H1 (cell line): ENCODE results near the gene TUBB2B. TPM values are rescaled to one million over a fixed set of nuclear protein-coding genes. Genes with fewer than 3 reads are reported as not detected.

Experiments
- CTCF ChIA-PET: fragments of 300-600 bp; sonication (Branson Sonifier 250); formaldehyde crosslinking; loops from one replicate; lab custom pipeline; 2021; ENCODE audit not compliant: partially characterized antibody; lab: Charles Lee
- POLR2A ChIA-PET: fragments of 300-600 bp; sonication (Branson Sonifier 250); formaldehyde crosslinking; loops from one replicate; lab custom pipeline; 2021; ENCODE audit warnings: inconsistent platforms; ENCODE audit not compliant: partially characterized antibody; lab: Charles Lee
- DNase-seq, 2 experiments: peaks; one replicate each; pipeline versions ENCODE4 v3.0.0 to v3.0.0-alpha.2; 2010 to 2022; ENCODE audit warnings: low spot score in 2 of 2, low read depth in 1 of 2, mixed read lengths in 1 of 2
- FAIRE-seq: peaks from 2 replicates; lab custom pipeline; 2011; peaks lifted over from hg19 to GRCh38; lab: Jason Lieb, UNC
- H2AFZ ChIP-seq: 2 replicates; pipeline ENCODE4 v1.8.1; 2012; ENCODE audit warnings: low read length, inconsistent platforms
- H2AK5ac ChIP-seq: 2 replicates; pipeline ENCODE4 v1.6.1; 2013; ENCODE audit warnings: low read depth, low read length
- H2BK120ac ChIP-seq: replicated peaks from 2 replicates; pipeline ENCODE3; 2013; ENCODE audit warnings: low read depth, low read length, inconsistent platforms
- H2BK12ac ChIP-seq: 2 replicates; pipeline ENCODE4 v1.6.1; 2013; ENCODE audit warnings: low read depth, low read length
- H2BK15ac ChIP-seq: 2 replicates; pipeline ENCODE4 v1.6.1; 2013; ENCODE audit warnings: low read length
- H2BK20ac ChIP-seq: 2 replicates; pipeline ENCODE4 v1.6.1; 2013; ENCODE audit warnings: low read length
- H2BK5ac ChIP-seq: 2 replicates; pipeline ENCODE4 v1.6.1; 2013; ENCODE audit warnings: low read depth, low read length
- H3K14ac ChIP-seq: 2 replicates; pipeline ENCODE4 v1.6.1; 2013; ENCODE audit warnings: inconsistent platforms; ENCODE audit not compliant: insufficient read length
- H3K18ac ChIP-seq: 2 replicates; pipeline ENCODE4 v1.6.1; 2013; ENCODE audit warnings: low read length; ENCODE audit errors: extremely low read depth
- H3K23ac ChIP-seq: 2 replicates; pipeline ENCODE4 v1.6.1; 2013; ENCODE audit warnings: inconsistent platforms; ENCODE audit not compliant: insufficient read length
- H3K23me2 ChIP-seq: 2 replicates; pipeline ENCODE4 v1.6.1; 2013; ENCODE audit warnings: low read depth, low read length
- H3K27ac ChIP-seq: 2 replicates; pipeline ENCODE4 v1.6.1; 2011; ENCODE audit warnings: low read depth, low read length, inconsistent platforms
- H3K27me3 ChIP-seq, 4 experiments: replicated peaks in 1 of 4; 1 replicate in 1 of 4; 2 replicates in 3 of 4; pipeline versions ENCODE4 v1.6.1 to v1.8.1; 2011 to 2013; ENCODE audit warnings: low read length in 3 of 4, mild to moderate bottlenecking in 3 of 4, inconsistent platforms in 2 of 4, mixed read lengths in 2 of 4, moderate library complexity in 1 of 4; ENCODE audit not compliant: control insufficient read depth in 3 of 4, insufficient read depth in 3 of 4; ENCODE audit errors: extremely low read depth in 1 of 4
- H3K36me3 ChIP-seq, 4 experiments: 2 replicates each; pipeline versions ENCODE4 v1.6.1 to v1.8.1; 2011 to 2013; ENCODE audit warnings: mild to moderate bottlenecking in 4 of 4, low read length in 3 of 4, moderate library complexity in 2 of 4, control low read depth in 1 of 4, inconsistent platforms in 1 of 4; ENCODE audit not compliant: insufficient read depth in 4 of 4, control insufficient read depth in 2 of 4
- H3K4ac ChIP-seq: replicated peaks from 2 replicates; pipeline ENCODE3; 2013; ENCODE audit warnings: low read length, low read depth, mixed read lengths, inconsistent platforms; ENCODE audit not compliant: insufficient read length
- H3K4me1 ChIP-seq, 4 experiments: replicated peaks in 1 of 4; 1 replicate in 1 of 4; 2 replicates in 3 of 4; pipeline versions ENCODE4 v1.6.1 to v1.8.1; 2011 to 2013; ENCODE audit warnings: low read length in 3 of 4, inconsistent platforms in 2 of 4, mixed read lengths in 1 of 4; ENCODE audit not compliant: insufficient read depth in 4 of 4, control insufficient read depth in 3 of 4
- H3K4me2 ChIP-seq, 2 experiments: 2 replicates each; pipeline versions ENCODE4 v1.6.1 to v1.8.1; 2011 to 2013; ENCODE audit warnings: low read depth in 2 of 2, low read length in 2 of 2, control low read depth in 1 of 2, inconsistent platforms in 1 of 2, mild to moderate bottlenecking in 1 of 2; ENCODE audit not compliant: insufficient read depth in 1 of 2
- H3K4me3 ChIP-seq, 4 experiments: fragments of 200-600, 300-600 bp in 1 of 4; sonication (generic), shearing (Covaris generic), sonication (Bioruptor Twin) in 1 of 4; 2 replicates each; pipeline versions ENCODE4 v1.5.1 to v1.8.1; 2011 to 2016; ENCODE audit warnings: low read length in 4 of 4, low read depth in 3 of 4, control low read depth in 2 of 4, inconsistent platforms in 2 of 4, mild to moderate bottlenecking in 2 of 4, mixed read lengths in 1 of 4, moderate library complexity in 1 of 4; ENCODE audit not compliant: insufficient read depth in 2 of 4; ENCODE audit errors: extremely low read depth in 1 of 4
- H3K56ac ChIP-seq: replicated peaks from 2 replicates; pipeline ENCODE3; 2013; ENCODE audit warnings: low read depth, mild to moderate bottlenecking, mixed read lengths, low read length, inconsistent platforms; ENCODE audit not compliant: insufficient read length
- H3K79me1 ChIP-seq: 2 replicates; pipeline ENCODE4 v1.6.1; 2013; ENCODE audit warnings: low read depth, low read length, control low read depth
- H3K79me2 ChIP-seq, 2 experiments: 2 replicates each; pipeline versions ENCODE4 v1.6.1 to v1.8.1; 2012 to 2013; ENCODE audit warnings: low read length in 2 of 2, mild to moderate bottlenecking in 2 of 2, inconsistent platforms in 1 of 2; ENCODE audit not compliant: insufficient read depth in 2 of 2, control insufficient read depth in 1 of 2
- H3K9ac ChIP-seq, 4 experiments: replicated peaks in 1 of 4; 1 replicate in 1 of 4; 2 replicates in 3 of 4; pipeline versions ENCODE4 v1.6.1 to v1.8.1; 2011 to 2013; ENCODE audit warnings: low read depth in 3 of 4, low read length in 3 of 4, control low read depth in 2 of 4, mild to moderate bottlenecking in 2 of 4, moderate library complexity in 2 of 4, inconsistent platforms in 1 of 4; ENCODE audit errors: extremely low read depth in 1 of 4
- H3K9me3 ChIP-seq, 2 experiments: 2 replicates each; pipeline versions ENCODE4 v1.6.1 to v1.8.1; 2012 to 2013; ENCODE audit warnings: mild to moderate bottlenecking in 2 of 2, moderate library complexity in 2 of 2, control low read depth in 1 of 2, inconsistent platforms in 1 of 2, low read depth in 1 of 2, low read length in 1 of 2, mixed read lengths in 1 of 2; ENCODE audit not compliant: insufficient read depth in 2 of 2
- H4K20me1 ChIP-seq, 2 experiments: replicated peaks in 1 of 2; 2 replicates each; pipeline versions ENCODE3 to v1.8.1; 2011 to 2013; ENCODE audit warnings: inconsistent platforms in 2 of 2, low read length in 2 of 2, mild to moderate bottlenecking in 1 of 2; ENCODE audit not compliant: insufficient read depth in 2 of 2, control insufficient read depth in 1 of 2
- H4K5ac ChIP-seq: 2 replicates; pipeline ENCODE4 v1.6.1; 2013; ENCODE audit warnings: low read length, low read depth, mixed read lengths, inconsistent platforms; ENCODE audit not compliant: insufficient read length
- H4K8ac ChIP-seq: 2 replicates; pipeline ENCODE4 v1.8.0; 2013; ENCODE audit warnings: mild to moderate bottlenecking, moderate library complexity, low read length, inconsistent platforms; ENCODE audit not compliant: insufficient read depth; ENCODE audit errors: extremely low read depth
- H4K91ac ChIP-seq: replicated peaks from 2 replicates; pipeline ENCODE3; 2013; ENCODE audit warnings: low read length, mixed read lengths, inconsistent platforms; ENCODE audit not compliant: insufficient read length
- HDAC2 ChIP-seq, 2 experiments: fragments of 300-600 bp in 1 of 2; sonication (generic) in 1 of 2; IDR thresholded peaks; 2 replicates each; pipeline ENCODE4 v1.6.1; 2011 to 2012; ENCODE audit warnings: low read depth in 2 of 2, low read length in 2 of 2, mild to moderate bottlenecking in 2 of 2, moderate library complexity in 2 of 2, borderline replicate concordance in 1 of 2, inconsistent platforms in 1 of 2
- JUND ChIP-seq: IDR thresholded peaks from 2 replicates; pipeline ENCODE4 v1.6.1; 2011; ENCODE audit warnings: mild to moderate bottlenecking, improper control_type of control experiment, low read length
- WGBS, 2 experiments: shearing (Covaris generic) in 1 of 2; methylation state at CpG; one replicate each; pipeline versions ENCODE4 v1.1.6 to v1.1.7; 2013 to 2015; ENCODE audit warnings: low lambda C conversion rate in 2 of 2, mixed read lengths in 2 of 2, inconsistent platforms in 1 of 2, low coverage in 1 of 2, missing lambda C conversion rate in 1 of 2; ENCODE audit not compliant: insufficient replicate concordance in 2 of 2, insufficient coverage in 1 of 2, insufficient read length in 1 of 2; ENCODE audit errors: extremely low coverage in 1 of 2, missing lambda C conversion rate in 1 of 2; 5-methylcytosine and 5-hydroxymethylcytosine counted together
- polyA plus RNA-seq, 7 experiments: library from polyadenylated mRNA; depleted of rRNA in 3 of 7; stranded (reverse) in 5 of 7; unstranded in 2 of 7; fragments of >200 nt in 5 of 7; fragments of 200-250 nt in 2 of 7; gene quantifications; 1 replicate in 5 of 7; 2 replicates in 1 of 7; 4 replicates in 1 of 7; pipeline versions ENCODE4 v1.2.1 to v1.2.3, GENCODE V29; 2011 to 2013; ENCODE audit warnings: missing spikeins in 2 of 7, mixed read lengths in 2 of 7
- total RNA-seq: library from RNA; stranded (reverse); fragmentation: NEBNext Ultra II Directional; extraction: Animal tissue kit (Norgen Biotek cat#: 25700); gene quantifications from 2 replicates; pipeline ENCODE4 v1.2.1, GENCODE V29; 2021

The TUBB2B gene
- total and polyA plus RNA-seq, 2 of the 8 experiments (the other 6 are each of a cell fraction or from before 2014, with no cell fraction given) = 612 to 722 TPM

DNA sequence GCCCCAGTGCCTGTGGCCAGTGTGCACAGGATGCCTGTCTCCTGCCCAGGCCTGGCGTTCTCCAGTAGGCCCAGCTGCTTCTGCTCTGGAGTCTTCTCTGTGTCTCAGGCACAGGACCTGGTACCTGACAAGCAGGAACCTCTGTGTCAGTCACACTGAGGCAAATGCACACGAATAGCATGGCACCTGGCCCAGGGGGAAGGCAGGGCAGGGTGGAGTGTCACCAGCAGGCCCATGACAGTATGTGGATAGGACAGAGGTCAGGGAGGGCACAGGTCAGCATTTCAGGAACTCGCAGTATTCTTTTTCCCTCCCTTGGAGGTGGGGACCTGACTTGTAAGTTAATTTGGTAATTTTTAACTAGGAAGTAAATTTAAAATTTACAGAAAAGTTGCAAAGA is 36.9 kb upstream of the TUBB2B start:
- Histone ChIP-seq H3K56ac (no peak overlapping the region), H3K79me1 (peaks cover 22% of the 10 kb centered on the region), H4K91ac (no peak overlapping the region), H3K9ac (no peak overlapping the region), H3K36me3 (peaks cover 6 to 36% (median 16%) of the 10 kb centered on the region in 4 experiments; a peak in 7 of 8 replicates), H4K5ac (no peak overlapping the region), H2BK20ac (no peak overlapping the region), H3K27me3 (no peaks in the 10 kb centered on the region), H3K14ac (no peak overlapping the region), H3K23ac (no peak overlapping the region), H4K20me1 (peaks cover 16 to 40% of the 10 kb centered on the region in 2 experiments), H3K4me2 (no peak overlapping the region), H2AK5ac (no peak overlapping the region), H2BK120ac (no peak overlapping the region), H3K23me2 (peaks cover 5% of the 10 kb centered on the region; the same call in 1 of the 2 replicates), H3K27ac (no peak overlapping the region), H2AFZ (no peak overlapping the region), H2BK12ac (no peak overlapping the region), H3K18ac (no peak overlapping the region), H4K8ac (0 out of 2 replicates have a peak overlapping the region, but pooled peaks have one; percentile 42), H3K4me1 (peaks cover 3 to 5% (median 5%) of the 10 kb centered on the region in 4 experiments; a peak in 4 of 7 replicates), H2BK15ac (no peak overlapping the region), H3K4me3 (no peak overlapping the region), H3K79me2 (peaks cover 8 to 73% of the 10 kb centered on the region in 2 experiments; a peak in 3 of 4 replicates), H3K9me3 (no peaks in the 10 kb centered on the region), H3K4ac (no peak overlapping the region), H2BK5ac (no peak overlapping the region)
- DNase-seq (no peak), FAIRE-seq (no peak)
- 100% methylated on average over 3 of the region's 3 CpGs; no CpG with 5 or more reads in 1 of the 2 experiments for WGBS, 2 experiments
- CTCF ChIA-PET = interaction anchor here (0.6 to 4.4 kb wide), 5 partner anchors 8 to 265 kb away, joined by 3 to 23 read pairs (median 4); no protein-coding TSS in a partner anchor
- POLR2A ChIA-PET = interaction anchor here (0.7 to 1.0 kb wide), 3 partner anchors 16 to 291 kb away, joined by 3 read pairs; no protein-coding TSS in a partner anchor
- TF ChIP-seq HDAC2 (IDR thresholded peaks at IDR 0.05; ENCODE audit: borderline replicate concordance in 1 of 2, low read depth in 2 of 2, low read length in 2 of 2) (no peak), JUND (no peak)
